H1 (cell line): ENCODE measurements around the gene TAF1B. TPM values are rescaled to one million over a fixed set of nuclear protein-coding genes. Genes with fewer than 3 reads are reported as not detected.
A peak's percentile ranks its signal among the peaks of the same experiment; 100 is the strongest.

Source experiments
- CTCF ChIA-PET: fragments of 300-600 bp; sonication (Branson Sonifier 250); formaldehyde crosslinking; loops from one replicate; lab custom pipeline; 2021; ENCODE audit not compliant: partially characterized antibody; lab: Charles Lee
- POLR2A ChIA-PET: fragments of 300-600 bp; sonication (Branson Sonifier 250); formaldehyde crosslinking; loops from one replicate; lab custom pipeline; 2021; ENCODE audit warnings: inconsistent platforms; ENCODE audit not compliant: partially characterized antibody; lab: Charles Lee
- DNase-seq, 2 experiments: peaks; one replicate each; pipeline versions ENCODE4 v3.0.0 to v3.0.0-alpha.2; 2010 to 2022; ENCODE audit warnings: low spot score in 2 of 2, low read depth in 1 of 2, mixed read lengths in 1 of 2
- FAIRE-seq: peaks from 2 replicates; lab custom pipeline; 2011; peaks lifted over from hg19 to GRCh38; lab: Jason Lieb, UNC
- H2AFZ ChIP-seq: 2 replicates; pipeline ENCODE4 v1.8.1; 2012; ENCODE audit warnings: low read length, inconsistent platforms
- H2AK5ac ChIP-seq: 2 replicates; pipeline ENCODE4 v1.6.1; 2013; ENCODE audit warnings: low read depth, low read length
- H2BK120ac ChIP-seq: replicated peaks from 2 replicates; pipeline ENCODE3; 2013; ENCODE audit warnings: low read depth, low read length, inconsistent platforms
- H2BK12ac ChIP-seq: 2 replicates; pipeline ENCODE4 v1.6.1; 2013; ENCODE audit warnings: low read depth, low read length
- H2BK15ac ChIP-seq: 2 replicates; pipeline ENCODE4 v1.6.1; 2013; ENCODE audit warnings: low read length
- H2BK20ac ChIP-seq: 2 replicates; pipeline ENCODE4 v1.6.1; 2013; ENCODE audit warnings: low read length
- H2BK5ac ChIP-seq: 2 replicates; pipeline ENCODE4 v1.6.1; 2013; ENCODE audit warnings: low read depth, low read length
- H3K14ac ChIP-seq: 2 replicates; pipeline ENCODE4 v1.6.1; 2013; ENCODE audit warnings: inconsistent platforms; ENCODE audit not compliant: insufficient read length
- H3K18ac ChIP-seq: 2 replicates; pipeline ENCODE4 v1.6.1; 2013; ENCODE audit warnings: low read length; ENCODE audit errors: extremely low read depth
- H3K23ac ChIP-seq: 2 replicates; pipeline ENCODE4 v1.6.1; 2013; ENCODE audit warnings: inconsistent platforms; ENCODE audit not compliant: insufficient read length
- H3K23me2 ChIP-seq: 2 replicates; pipeline ENCODE4 v1.6.1; 2013; ENCODE audit warnings: low read depth, low read length
- H3K27ac ChIP-seq: 2 replicates; pipeline ENCODE4 v1.6.1; 2011; ENCODE audit warnings: low read depth, low read length, inconsistent platforms
- H3K27me3 ChIP-seq, 4 experiments: replicated peaks in 1 of 4; 1 replicate in 1 of 4; 2 replicates in 3 of 4; pipeline versions ENCODE4 v1.6.1 to v1.8.1; 2011 to 2013; ENCODE audit warnings: low read length in 3 of 4, mild to moderate bottlenecking in 3 of 4, inconsistent platforms in 2 of 4, mixed read lengths in 2 of 4, moderate library complexity in 1 of 4; ENCODE audit not compliant: control insufficient read depth in 3 of 4, insufficient read depth in 3 of 4; ENCODE audit errors: extremely low read depth in 1 of 4
- H3K36me3 ChIP-seq, 4 experiments: 2 replicates each; pipeline versions ENCODE4 v1.6.1 to v1.8.1; 2011 to 2013; ENCODE audit warnings: mild to moderate bottlenecking in 4 of 4, low read length in 3 of 4, moderate library complexity in 2 of 4, control low read depth in 1 of 4, inconsistent platforms in 1 of 4; ENCODE audit not compliant: insufficient read depth in 4 of 4, control insufficient read depth in 2 of 4
- H3K4ac ChIP-seq: replicated peaks from 2 replicates; pipeline ENCODE3; 2013; ENCODE audit warnings: low read length, low read depth, mixed read lengths, inconsistent platforms; ENCODE audit not compliant: insufficient read length
- H3K4me1 ChIP-seq, 4 experiments: replicated peaks in 1 of 4; 1 replicate in 1 of 4; 2 replicates in 3 of 4; pipeline versions ENCODE4 v1.6.1 to v1.8.1; 2011 to 2013; ENCODE audit warnings: low read length in 3 of 4, inconsistent platforms in 2 of 4, mixed read lengths in 1 of 4; ENCODE audit not compliant: insufficient read depth in 4 of 4, control insufficient read depth in 3 of 4
- H3K4me2 ChIP-seq, 2 experiments: 2 replicates each; pipeline versions ENCODE4 v1.6.1 to v1.8.1; 2011 to 2013; ENCODE audit warnings: low read depth in 2 of 2, low read length in 2 of 2, control low read depth in 1 of 2, inconsistent platforms in 1 of 2, mild to moderate bottlenecking in 1 of 2; ENCODE audit not compliant: insufficient read depth in 1 of 2
- H3K4me3 ChIP-seq, 4 experiments: fragments of 200-600, 300-600 bp in 1 of 4; sonication (generic), shearing (Covaris generic), sonication (Bioruptor Twin) in 1 of 4; 2 replicates each; pipeline versions ENCODE4 v1.5.1 to v1.8.1; 2011 to 2016; ENCODE audit warnings: low read length in 4 of 4, low read depth in 3 of 4, control low read depth in 2 of 4, inconsistent platforms in 2 of 4, mild to moderate bottlenecking in 2 of 4, mixed read lengths in 1 of 4, moderate library complexity in 1 of 4; ENCODE audit not compliant: insufficient read depth in 2 of 4; ENCODE audit errors: extremely low read depth in 1 of 4
- H3K56ac ChIP-seq: replicated peaks from 2 replicates; pipeline ENCODE3; 2013; ENCODE audit warnings: low read depth, mild to moderate bottlenecking, mixed read lengths, low read length, inconsistent platforms; ENCODE audit not compliant: insufficient read length
- H3K79me1 ChIP-seq: 2 replicates; pipeline ENCODE4 v1.6.1; 2013; ENCODE audit warnings: low read depth, low read length, control low read depth
- H3K79me2 ChIP-seq, 2 experiments: 2 replicates each; pipeline versions ENCODE4 v1.6.1 to v1.8.1; 2012 to 2013; ENCODE audit warnings: low read length in 2 of 2, mild to moderate bottlenecking in 2 of 2, inconsistent platforms in 1 of 2; ENCODE audit not compliant: insufficient read depth in 2 of 2, control insufficient read depth in 1 of 2
- H3K9ac ChIP-seq, 4 experiments: replicated peaks in 1 of 4; 1 replicate in 1 of 4; 2 replicates in 3 of 4; pipeline versions ENCODE4 v1.6.1 to v1.8.1; 2011 to 2013; ENCODE audit warnings: low read depth in 3 of 4, low read length in 3 of 4, control low read depth in 2 of 4, mild to moderate bottlenecking in 2 of 4, moderate library complexity in 2 of 4, inconsistent platforms in 1 of 4; ENCODE audit errors: extremely low read depth in 1 of 4
- H3K9me3 ChIP-seq, 2 experiments: 2 replicates each; pipeline versions ENCODE4 v1.6.1 to v1.8.1; 2012 to 2013; ENCODE audit warnings: mild to moderate bottlenecking in 2 of 2, moderate library complexity in 2 of 2, control low read depth in 1 of 2, inconsistent platforms in 1 of 2, low read depth in 1 of 2, low read length in 1 of 2, mixed read lengths in 1 of 2; ENCODE audit not compliant: insufficient read depth in 2 of 2
- H4K20me1 ChIP-seq, 2 experiments: replicated peaks in 1 of 2; 2 replicates each; pipeline versions ENCODE3 to v1.8.1; 2011 to 2013; ENCODE audit warnings: inconsistent platforms in 2 of 2, low read length in 2 of 2, mild to moderate bottlenecking in 1 of 2; ENCODE audit not compliant: insufficient read depth in 2 of 2, control insufficient read depth in 1 of 2
- H4K5ac ChIP-seq: 2 replicates; pipeline ENCODE4 v1.6.1; 2013; ENCODE audit warnings: low read length, low read depth, mixed read lengths, inconsistent platforms; ENCODE audit not compliant: insufficient read length
- H4K8ac ChIP-seq: 2 replicates; pipeline ENCODE4 v1.8.0; 2013; ENCODE audit warnings: mild to moderate bottlenecking, moderate library complexity, low read length, inconsistent platforms; ENCODE audit not compliant: insufficient read depth; ENCODE audit errors: extremely low read depth
- H4K91ac ChIP-seq: replicated peaks from 2 replicates; pipeline ENCODE3; 2013; ENCODE audit warnings: low read length, mixed read lengths, inconsistent platforms; ENCODE audit not compliant: insufficient read length
- RNF2 ChIP-seq: fragments of 200-900, 300-1000 bp; sonication (generic); IDR thresholded peaks from 2 replicates; pipeline ENCODE4 v1.7.1; 2016; ENCODE audit warnings: borderline replicate concordance, low read depth, mild to moderate bottlenecking, antibody characterized with exemption, low read length; ENCODE audit not compliant: poor library complexity, severe bottlenecking; ENCODE audit errors: missing control alignments
- WGBS, 2 experiments: shearing (Covaris generic) in 1 of 2; methylation state at CpG; one replicate each; pipeline versions ENCODE4 v1.1.6 to v1.1.7; 2013 to 2015; ENCODE audit warnings: low lambda C conversion rate in 2 of 2, mixed read lengths in 2 of 2, inconsistent platforms in 1 of 2, low coverage in 1 of 2, missing lambda C conversion rate in 1 of 2; ENCODE audit not compliant: insufficient replicate concordance in 2 of 2, insufficient coverage in 1 of 2, insufficient read length in 1 of 2; ENCODE audit errors: extremely low coverage in 1 of 2, missing lambda C conversion rate in 1 of 2; 5-methylcytosine and 5-hydroxymethylcytosine counted together
- polyA plus RNA-seq, 7 experiments: library from polyadenylated mRNA; depleted of rRNA in 3 of 7; stranded (reverse) in 5 of 7; unstranded in 2 of 7; fragments of >200 nt in 5 of 7; fragments of 200-250 nt in 2 of 7; gene quantifications; 1 replicate in 5 of 7; 2 replicates in 1 of 7; 4 replicates in 1 of 7; pipeline versions ENCODE4 v1.2.1 to v1.2.3, GENCODE V29; 2011 to 2013; ENCODE audit warnings: missing spikeins in 2 of 7, mixed read lengths in 2 of 7
- total RNA-seq: library from RNA; stranded (reverse); fragmentation: NEBNext Ultra II Directional; extraction: Animal tissue kit (Norgen Biotek cat#: 25700); gene quantifications from 2 replicates; pipeline ENCODE4 v1.2.1, GENCODE V29; 2021

The TAF1B gene
- total and polyA plus RNA-seq, 2 of the 8 experiments (the other 6 are each of a cell fraction or from before 2014, with no cell fraction given), result 6.6 to 25.2 TPM

DNA sequence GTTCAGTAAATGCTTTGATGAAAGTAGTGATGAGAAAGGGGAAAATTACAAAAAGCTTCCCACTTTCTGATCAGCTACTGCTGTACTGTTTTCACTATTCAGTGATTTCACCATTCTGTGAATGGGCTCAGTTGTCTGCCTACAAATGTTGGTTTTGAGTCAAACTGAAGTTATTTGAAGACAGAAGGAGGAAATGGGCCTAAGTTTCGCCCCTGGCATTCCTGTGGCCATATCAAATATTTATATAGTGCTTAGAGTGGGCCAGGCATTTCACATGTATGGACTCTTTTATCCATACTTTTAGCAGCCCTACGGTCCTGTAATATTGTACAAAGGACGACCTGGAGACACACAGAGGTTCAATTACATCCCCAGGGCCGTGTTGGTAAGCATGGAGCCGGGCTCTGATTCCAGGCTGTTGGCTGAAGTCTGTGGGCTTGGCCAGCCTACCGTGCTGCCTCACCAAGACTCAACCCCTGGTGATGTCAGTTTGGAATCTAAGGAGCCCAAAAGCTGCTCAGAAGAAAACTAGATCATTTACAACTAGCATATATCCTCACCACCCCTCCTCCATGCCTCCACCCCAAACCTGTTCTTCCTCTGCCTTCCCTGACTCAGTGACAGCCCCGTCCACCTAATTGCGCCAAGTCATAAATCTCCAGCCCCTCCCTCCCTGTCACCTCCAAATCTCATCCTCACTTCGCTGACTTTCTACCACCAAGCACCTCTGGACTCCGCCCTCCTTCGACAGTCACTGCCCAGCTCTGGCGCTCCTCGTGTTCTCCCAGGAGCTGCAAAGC, 98.1 kb downstream of the TAF1B start:
- peak in 1 of 2 experiments; percentile 50 for DNase-seq
- no peak overlapping the region for H2BK120ac ChIP-seq

More for the DNA sequence above, 98.1 kb downstream of the TAF1B start:
- no peaks in the 10 kb centered on the region for H4K20me1 ChIP-seq
- no peak overlapping the region for H3K14ac ChIP-seq
- no peak overlapping the region for H2AK5ac ChIP-seq
- H2BK12ac ChIP-seq, result no peak overlapping the region
- H3K56ac ChIP-seq, result no peak overlapping the region
- no peak overlapping the region for H2AFZ ChIP-seq
- no peaks in the 10 kb centered on the region for H3K79me1 ChIP-seq
- H3K27me3 ChIP-seq, result no peaks in the 10 kb centered on the region; a peak in 1 of 7 replicates
- no peak for TF ChIP-seq RNF2
- H3K9ac ChIP-seq, result no peak overlapping the region
- H3K36me3 ChIP-seq, result no peaks in the 10 kb centered on the region
- H2BK5ac ChIP-seq, result no peak overlapping the region
- no peak overlapping the region for H4K91ac ChIP-seq
- no peak overlapping the region for H3K23ac ChIP-seq
- no peak overlapping the region for H3K27ac ChIP-seq
- no peak overlapping the region for H3K18ac ChIP-seq
- 78% methylated on average over 12 of the region's 13 CpGs; no CpG with 5 or more reads in 1 of the 2 experiments for WGBS, 2 experiments
- POLR2A ChIA-PET, result interaction anchor here (0.9 to 1.0 kb wide), 2 partner anchors 64 to 110 kb away, joined by 3 read pairs; no protein-coding TSS in a partner anchor
- H3K4me2 ChIP-seq, result peak overlapping the region in 1 of 2 experiments; percentile 13; a peak in 1 of 4 replicates
- no peaks in the 10 kb centered on the region for H3K79me2 ChIP-seq
- H2BK20ac ChIP-seq, result peak overlapping the region; percentile 13; the same call in 1 of the 2 replicates
- H3K4ac ChIP-seq, result no peak overlapping the region
- no peaks in the 10 kb centered on the region for H3K23me2 ChIP-seq
- no peak overlapping the region for H4K8ac ChIP-seq
- no peak for FAIRE-seq
- no peak overlapping the region for H4K5ac ChIP-seq
- CTCF ChIA-PET, result interaction anchor here (0.8 to 4.1 kb wide), 6 partner anchors 9 to 172 kb away, joined by 3 to 25 read pairs (median 3); partner anchors contain the start of gene TAF1B
- no peak overlapping the region for H3K4me3 ChIP-seq
- peaks cover 0 to 4% (median 0%) of the 10 kb centered on the region in 4 experiments; a peak in 2 of 7 replicates for H3K4me1 ChIP-seq
- no peaks in the 10 kb centered on the region for H3K9me3 ChIP-seq
- H2BK15ac ChIP-seq, result no peak overlapping the region; the same call in 1 of the 2 replicates
